Measurements from ENCODE around the gene SLC1A4. TPM values are rescaled to one million over a fixed set of nuclear protein-coding genes. Genes with fewer than 3 reads are reported as not detected.
"Not testable (repeated sequence)": the region's sequence is repeated elsewhere in the genome, so short reads cannot be mapped to it uniquely, and the experiment has no call there.

The SLC1A4 gene
- polyA plus RNA-seq, 1 donor from 2014 or later = 33.8 TPM

- Histone ChIP-seq H3K79me2 (replicated peaks; ENCODE audit: insufficient read depth, low read length) (no peaks in the 10 kb centered on the region), H3K27ac (ENCODE audit: low read length) (no peak overlapping the region), H3K9ac (ENCODE audit: low read length) (no peak overlapping the region), H2AFZ (ENCODE audit: low read depth, low read length) (no peak overlapping the region), H3K4me3 (ENCODE audit: low read length) (no peak overlapping the region), H4K20me1 (ENCODE audit: insufficient read depth) (no peaks in the 10 kb centered on the region), H3K9me3 (ENCODE audit: low read length) (no peaks in the 10 kb centered on the region), H3K4me2 (ENCODE audit: low read length) (no peak overlapping the region), H3F3A (ENCODE audit: insufficient read depth, low read length, poor library complexity, severe bottlenecking) (no peaks in the 10 kb centered on the region), H3K9me2 (ENCODE audit: insufficient read depth, low read length) (no peaks in the 10 kb centered on the region), H3K36me3 (ENCODE audit: insufficient read depth, low read length) (no peaks in the 10 kb centered on the region), H3K27me3 (ENCODE audit: insufficient read depth, low read depth, low read length) (no peaks in the 10 kb centered on the region)
- TF ChIP-seq EP300 (conservative IDR thresholded peaks at IDR 0.05; ENCODE audit: poor library complexity, severe bottlenecking) (no peak), MXI1 (conservative IDR thresholded peaks at IDR 0.05; ENCODE audit: poor library complexity, severe bottlenecking) (no peak), CTCF (IDR thresholded peaks at IDR 0.05; ENCODE audit: poor library complexity, severe bottlenecking) (no peak), RAD21 (conservative IDR thresholded peaks at IDR 0.05) (no peak), EZH2 (IDR thresholded peaks at IDR 0.05; ENCODE audit: borderline replicate concordance, insufficient read depth, low read length, poor library complexity, severe bottlenecking) (no peak), REST (IDR thresholded peaks at IDR 0.05; ENCODE audit: borderline replicate concordance) (no peak), POLR2AphosphoS5 (IDR thresholded peaks at IDR 0.05) (no peak), SMC3 (conservative IDR thresholded peaks at IDR 0.05; ENCODE audit: poor library complexity) (no peak), TAF1 (IDR thresholded peaks at IDR 0.05; ENCODE audit: low read depth) (no peak)
These were observed 43.1 kb downstream of the SLC1A4 start for GRCh38 chr2:65032019-65032975.

- Histone ChIP-seq H3K27me3 (ENCODE audit: insufficient read depth, low read depth, low read length) (no peaks in the 10 kb centered on the region), H3F3A (ENCODE audit: insufficient read depth, low read length, poor library complexity, severe bottlenecking) (no peaks in the 10 kb centered on the region), H3K36me3 (ENCODE audit: insufficient read depth, low read length) (no peaks in the 10 kb centered on the region), H3K4me2 (ENCODE audit: low read length) (no peak overlapping the region), H3K9ac (ENCODE audit: low read length) (no peak overlapping the region), H3K79me2 (replicated peaks; ENCODE audit: insufficient read depth, low read length) (no peaks in the 10 kb centered on the region), H3K4me3 (ENCODE audit: low read length) (no peak overlapping the region), H2AFZ (ENCODE audit: low read depth, low read length) (no peak overlapping the region), H3K27ac (ENCODE audit: low read length) (no peak overlapping the region), H3K9me2 (ENCODE audit: insufficient read depth, low read length) (no peaks in the 10 kb centered on the region), H3K9me3 (ENCODE audit: low read length) (no peaks in the 10 kb centered on the region), H4K20me1 (ENCODE audit: insufficient read depth) (no peaks in the 10 kb centered on the region)
- no peak for TF ChIP-seq MXI1 (conservative IDR thresholded peaks at IDR 0.05; ENCODE audit: poor library complexity, severe bottlenecking)
- TF ChIP-seq CTCF (IDR thresholded peaks at IDR 0.05; ENCODE audit: poor library complexity, severe bottlenecking) = peak; percentile 17
These were observed 44.0 kb downstream of the SLC1A4 start for GRCh38 chr2:65033178-65033577.

GRCh38 chr2:65033667-65034066 is 44.5 kb downstream of the SLC1A4 start:
- H3K4me3 ChIP-seq (ENCODE audit: low read length); H3K27me3 ChIP-seq (ENCODE audit: insufficient read depth, low read depth, low read length); H2AFZ ChIP-seq (ENCODE audit: low read depth, low read length); H3K36me3 ChIP-seq (ENCODE audit: insufficient read depth, low read length); H3K27ac ChIP-seq (ENCODE audit: low read length); H3K9me2 ChIP-seq (ENCODE audit: insufficient read depth, low read length); H4K20me1 ChIP-seq (ENCODE audit: insufficient read depth); H3K9ac ChIP-seq (ENCODE audit: low read length); H3K79me2 ChIP-seq (replicated peaks; ENCODE audit: insufficient read depth, low read length); H3K9me3 ChIP-seq (ENCODE audit: low read length); H3K4me2 ChIP-seq (ENCODE audit: low read length); H3F3A ChIP-seq (ENCODE audit: insufficient read depth, low read length, poor library complexity, severe bottlenecking): not testable (repeated sequence)

Measured in neural cell (in vitro differentiated cells).